ENCODE measurements around the gene ARPP21. TPM values are rescaled to one million over a fixed set of nuclear protein-coding genes. Genes with fewer than 3 reads are reported as not detected.

ARPP21 gene
- total and polyA plus RNA-seq, 2 donors (not counting 3 experiments of a cell fraction or from before 2014, with no cell fraction given), result not detected

- dilution Hi-C loops (cut with MboI; ENCODE audit: extremely low pct_ligation_motif_present, low sequenced_read_pairs) (no loop called here), intact Hi-C loops (cut with micrococcal nuclease) (no loop called here)
- Histone ChIP-seq H4K20me1 (replicated peaks; ENCODE audit: control insufficient read depth, extremely low read depth, insufficient read depth, low read length) (no peaks in the 10 kb centered on the region), H3K4me2 (ENCODE audit: insufficient read depth, low read length) (no peak overlapping the region), H3K9ac (replicated peaks; ENCODE audit: extremely low read depth, insufficient read depth, low read length) (no peak overlapping the region), H3K36me3 (ENCODE audit: control insufficient read depth in 2 of 2, extremely low read depth in 1 of 2, insufficient read depth in 2 of 2, low read length in 2 of 2) (no peaks in the 10 kb centered on the region), H3K27me3 (ENCODE audit: control insufficient read depth in 2 of 2, insufficient read depth in 2 of 2, low read length in 2 of 2) (peaks cover 0 to 2% of the 10 kb centered on the region in 2 experiments), H3K9me1 (replicated peaks; ENCODE audit: control insufficient read depth, extremely low read depth, insufficient read depth, low read length) (no peaks in the 10 kb centered on the region), H3K79me2 (ENCODE audit: control insufficient read depth, insufficient read depth, low read length) (no peaks in the 10 kb centered on the region), H3K27ac (ENCODE audit: insufficient read depth, low read depth, low read length) (no peak overlapping the region), H3K9me3 (replicated peaks; ENCODE audit: control insufficient read depth, insufficient read depth, low read length) (no peaks in the 10 kb centered on the region), H2AFZ (ENCODE audit: low read depth, low read length) (no peak overlapping the region), H3K4me1 (ENCODE audit: control insufficient read depth, extremely low read depth, insufficient read depth, low read length) (no peaks in the 10 kb centered on the region), H3K4me3 (replicated peaks in 1 of 3; ENCODE audit: insufficient read depth in 1 of 3, low read depth in 1 of 3, low read length in 3 of 3) (no peak overlapping the region)
- no TSS peak for BruUV-seq (replicated peaks)
- no peak for DNase-seq (ENCODE audit: low read depth, low spot score)
- CTCF ChIA-PET, result no interaction called here
- POLR2A ChIA-PET, result no interaction called here
- no peak for FAIRE-seq
- TF ChIP-seq POLR2AphosphoS5 (IDR thresholded peaks at IDR 0.05; ENCODE audit: insufficient read depth, low read depth, low read length), result no peak
- no peak for TF ChIP-seq CTCF (IDR thresholded peaks at IDR 0.05; ENCODE audit: extremely low read depth in 1 of 2, insufficient read depth in 1 of 2, low read depth in 1 of 2, low read length in 2 of 2)
- TF ChIP-seq FOS (IDR thresholded peaks at IDR 0.05; ENCODE audit: borderline replicate concordance, insufficient read depth, low read length), result no peak
- no peak for TF ChIP-seq MAX (IDR thresholded peaks at IDR 0.05; ENCODE audit: insufficient read depth, insufficient read length)
- TF ChIP-seq JUN (IDR thresholded peaks at IDR 0.05; ENCODE audit: borderline replicate concordance, insufficient read depth, insufficient read length, low read depth), result no peak
- TF ChIP-seq GATA2 (IDR thresholded peaks at IDR 0.05; ENCODE audit: insufficient read depth, insufficient read length, low read depth, low read length), result no peak
- TF ChIP-seq MYC (IDR thresholded peaks at IDR 0.05; ENCODE audit: low read depth, low read length), result no peak
- TF ChIP-seq EZH2 (IDR thresholded peaks at IDR 0.05; ENCODE audit: borderline replicate concordance, low read depth, low read length, severe bottlenecking), result no peak
- no peak for TF ChIP-seq POLR2A (IDR thresholded peaks at IDR 0.05; ENCODE audit: low read depth, low read length)
Measured at GRCh38 chr3:35649405-35649804, 10.1 kb downstream of the ARPP21 start.

Measured in endothelial cell of umbilical vein (primary cell).